Measurements from ENCODE around the gene LRIG1.

The LRIG1 gene

DNA sequence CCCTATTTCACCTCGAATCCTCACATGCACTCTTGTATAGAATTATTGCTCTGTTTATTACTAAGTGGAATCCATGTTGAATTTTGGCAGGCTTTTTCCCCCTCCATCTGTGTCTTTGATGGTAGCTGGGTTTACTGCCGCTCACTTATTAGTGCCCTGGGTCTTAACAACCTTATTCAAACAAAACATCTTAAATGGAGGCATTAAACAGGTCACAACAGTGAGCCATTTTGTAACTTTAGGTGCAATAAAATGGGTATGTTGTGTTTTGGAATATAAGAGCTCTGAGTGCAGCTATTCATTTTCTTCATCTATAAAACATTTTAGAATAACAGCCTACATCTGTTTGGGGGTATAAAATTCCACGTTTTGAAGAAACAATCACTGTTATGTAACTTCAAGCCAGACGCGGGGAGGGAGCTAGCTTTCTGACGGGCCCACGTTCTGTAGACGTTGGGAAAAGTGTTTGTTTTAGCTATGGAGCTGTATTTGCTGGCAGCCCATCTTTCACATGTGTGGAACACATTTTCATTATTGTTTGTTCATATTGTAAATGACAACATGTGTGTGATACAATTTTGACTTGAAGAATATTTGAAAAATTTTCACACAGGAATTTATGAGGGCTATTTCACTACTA, 158.0 kb downstream of the LRIG1 start:
- no peak for DNase-seq

- DNase-seq: peak; percentile 79
Measured at GRCh38 chr3:66338927-66339326, 161.9 kb downstream of the LRIG1 start.

DNA sequence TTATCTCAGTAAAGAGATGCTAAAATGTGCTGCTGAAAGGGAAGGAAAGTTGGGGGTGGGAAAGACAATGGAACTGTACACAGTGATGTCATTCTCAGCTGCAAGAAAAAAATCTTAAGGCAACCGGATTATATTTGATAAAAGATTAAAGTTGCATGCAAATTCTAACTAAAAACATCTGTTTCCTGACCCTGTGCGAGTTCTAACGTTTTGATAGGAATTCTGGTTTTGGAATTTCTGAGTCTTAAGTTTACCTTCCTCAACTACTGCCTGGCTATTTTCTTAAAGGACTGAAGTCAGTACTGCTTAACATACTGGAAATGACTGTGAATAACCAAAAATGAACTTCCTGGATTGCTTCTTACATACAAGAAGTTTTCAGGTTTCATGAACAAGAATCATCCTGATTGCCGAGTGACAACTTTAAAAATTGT, 164.5 kb downstream of the LRIG1 start:
- peak; percentile 60 for DNase-seq

DNA sequence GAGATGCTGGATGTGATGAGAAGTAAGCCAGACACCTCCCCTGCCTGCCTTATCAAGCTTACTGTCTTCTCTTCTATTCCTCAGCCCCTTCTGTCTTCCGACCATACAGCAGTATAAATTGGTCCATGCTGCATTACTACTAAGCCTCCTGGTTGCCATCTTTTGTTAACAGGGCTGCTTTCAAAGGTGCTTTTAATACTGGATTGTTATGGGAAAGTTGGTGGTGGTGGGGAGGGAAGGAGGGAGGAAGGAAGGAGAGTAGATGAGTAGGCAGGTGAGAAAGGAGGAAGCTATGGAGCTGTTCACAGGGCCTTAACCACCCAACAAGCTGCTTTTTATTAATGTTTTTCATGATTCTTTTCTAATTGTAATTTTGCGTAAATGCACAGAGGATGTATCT, 165.2 kb downstream of the LRIG1 start:
- no peak for DNase-seq

Measured in EL (cell line).